HG03139 (cell line): ENCODE measurements around the gene MEAF6.

ENCODE experiments used
- ATAC-seq: cut with Tn5 transposase; IDR thresholded peaks from one replicate; pipeline ENCODE4 v1.9.1; 2021; ENCODE audit not compliant: unreplicated experiment

MEAF6 gene

GRCh38 chr1:37485902-37486679 is 28.5 kb downstream of the MEAF6 start:
- no peak for ATAC-seq

- no peak for ATAC-seq
Observed at GRCh38 chr1:37484325-37485051, 30.1 kb downstream of the MEAF6 start.

- ATAC-seq, result no peak
Observed at GRCh38 chr1:37483785-37484184, 30.8 kb downstream of the MEAF6 start.

- ATAC-seq, result no peak
Observed at GRCh38 chr1:37482796-37483744, 31.5 kb downstream of the MEAF6 start.

- no peak for ATAC-seq
Observed at GRCh38 chr1:37482004-37482785, 32.4 kb downstream of the MEAF6 start.

- ATAC-seq, result no peak
Observed at GRCh38 chr1:37481289-37482003, 33.1 kb downstream of the MEAF6 start.

GRCh38 chr1:37480581-37481288 is 33.8 kb downstream of the MEAF6 start:
- ATAC-seq, result no peak

GRCh38 chr1:37480125-37480466 is 34.5 kb downstream of the MEAF6 start:
- ATAC-seq, result no peak

GRCh38 chr1:37479255-37480124 is 35.1 kb downstream of the MEAF6 start:
- no peak for ATAC-seq

- no peak for ATAC-seq
Observed at GRCh38 chr1:37478890-37479254, 35.7 kb downstream of the MEAF6 start.

GRCh38 chr1:37478451-37478881 is 36.1 kb downstream of the MEAF6 start:
- ATAC-seq, result no peak

GRCh38 chr1:37477946-37478345 is 36.6 kb downstream of the MEAF6 start:
- ATAC-seq, result no peak

- peak; percentile 34 for ATAC-seq
Observed at GRCh38 chr1:37477198-37477931, 37.2 kb downstream of the MEAF6 start.

- ATAC-seq, result no peak
Observed at GRCh38 chr1:37476460-37477197, 37.9 kb downstream of the MEAF6 start.

- ATAC-seq, result no peak
Observed at GRCh38 chr1:37476087-37476452, 38.5 kb downstream of the MEAF6 start.

GRCh38 chr1:37475380-37476086 is 39.0 kb downstream of the MEAF6 start:
- no peak for ATAC-seq
